CD4-positive, alpha-beta T cell treated with Interleukin-1 beta for 1 hour (primary cell): ENCODE results near the gene SYT13.
A peak's percentile ranks its signal among the peaks of the same experiment; 100 is the strongest.

Experiments
- DNase-seq, 2 donors: peaks; one replicate each; pipeline ENCODE4 v3.0.0-alpha.2; 2020 to 2022

The SYT13 gene

DNA sequence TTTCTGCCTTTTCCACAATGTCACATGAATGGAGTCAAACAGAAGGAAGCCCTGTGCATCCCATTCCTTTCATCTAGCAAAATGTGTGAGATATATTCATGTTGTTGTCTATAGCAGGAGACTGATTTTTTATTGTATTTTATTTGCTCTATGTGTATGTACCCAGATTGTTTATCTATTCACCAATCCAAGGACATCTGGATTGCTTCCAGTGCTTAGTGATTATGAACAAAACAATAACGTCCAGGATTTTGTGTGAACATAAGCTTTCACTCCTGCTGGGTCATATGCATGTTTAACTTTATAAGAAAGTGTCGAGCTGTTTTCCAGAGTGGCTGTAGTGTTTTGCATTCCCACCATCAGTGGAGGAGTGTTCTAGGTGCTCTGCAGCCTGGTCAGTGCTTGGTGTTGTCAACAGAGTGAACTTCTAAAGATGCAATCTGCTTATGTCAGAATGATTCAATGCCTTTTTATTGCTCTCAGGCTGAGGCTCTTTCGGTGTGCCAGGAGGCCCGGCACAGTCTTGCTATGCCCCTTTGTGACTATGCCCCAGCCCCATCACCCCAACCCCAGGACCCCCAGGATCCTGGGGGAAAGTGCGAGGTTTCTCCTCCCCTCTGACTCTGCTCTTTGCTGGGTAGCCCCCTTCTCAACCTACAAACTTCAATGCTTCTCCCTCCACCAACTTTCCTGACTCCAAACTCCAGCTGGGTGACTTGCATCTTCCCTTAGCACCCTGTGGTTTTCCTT, 19.9 kb upstream of the SYT13 start:
- no peak for DNase-seq

DNA sequence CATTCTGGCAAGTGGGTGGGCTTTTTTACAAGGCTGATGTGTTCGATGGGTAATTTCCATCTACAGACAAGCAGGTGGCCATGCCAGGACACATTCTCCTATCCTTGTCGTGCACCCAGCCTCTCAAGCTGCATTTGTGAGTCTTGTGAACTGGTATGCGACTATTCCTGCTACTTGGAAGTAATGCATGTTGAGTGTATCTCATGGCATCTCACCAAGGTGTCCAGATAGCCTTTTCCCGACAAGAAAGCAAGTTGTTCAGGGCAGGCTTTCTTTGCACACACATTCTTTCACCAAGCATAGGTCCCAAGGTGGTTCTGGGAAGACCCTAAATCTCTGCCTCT, 18.8 kb upstream of the SYT13 start:
- DNase-seq: no peak

DNA sequence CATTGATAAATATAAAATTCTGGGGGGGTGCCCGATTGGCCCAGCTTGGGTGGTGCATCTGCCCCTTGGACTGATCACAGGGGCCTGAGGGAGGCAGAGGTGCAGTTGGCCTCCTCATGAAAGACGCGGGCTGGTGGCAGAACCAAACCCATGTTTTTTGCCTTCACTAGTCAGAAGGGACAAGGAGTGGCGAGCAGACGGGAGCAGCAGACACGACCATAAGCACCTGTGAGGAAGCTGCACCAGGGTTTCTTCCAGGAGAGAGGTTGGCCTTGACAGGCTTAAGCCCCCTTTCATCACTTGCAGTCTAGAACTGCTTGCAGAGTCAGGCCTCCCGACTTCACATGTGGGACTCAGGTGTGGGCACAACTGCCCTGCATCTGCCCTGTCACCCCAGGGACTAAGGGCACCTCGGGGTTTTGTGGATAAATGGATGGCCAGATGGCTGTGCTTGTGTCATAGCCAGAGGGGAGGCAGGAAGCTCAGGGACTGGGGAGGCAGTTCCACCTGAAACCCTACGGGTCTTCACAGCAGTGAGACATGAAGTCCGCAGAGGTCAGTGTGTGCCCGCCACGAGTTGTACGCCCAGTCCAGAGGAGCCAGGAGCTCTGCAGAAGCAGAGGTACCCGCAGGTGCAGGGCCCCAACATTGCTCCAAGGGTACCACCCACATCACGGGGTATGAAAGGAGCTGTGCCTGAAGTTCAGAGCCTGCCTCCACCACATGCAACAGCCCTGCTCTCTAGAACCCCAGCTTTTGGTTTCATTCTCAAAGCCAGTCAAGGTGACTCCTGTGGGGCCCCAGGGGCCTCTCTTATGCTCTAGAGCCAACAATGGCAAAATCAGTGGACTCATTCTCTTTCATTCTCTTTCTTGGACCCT, 18.2 kb upstream of the SYT13 start:
- DNase-seq: no peak

DNA sequence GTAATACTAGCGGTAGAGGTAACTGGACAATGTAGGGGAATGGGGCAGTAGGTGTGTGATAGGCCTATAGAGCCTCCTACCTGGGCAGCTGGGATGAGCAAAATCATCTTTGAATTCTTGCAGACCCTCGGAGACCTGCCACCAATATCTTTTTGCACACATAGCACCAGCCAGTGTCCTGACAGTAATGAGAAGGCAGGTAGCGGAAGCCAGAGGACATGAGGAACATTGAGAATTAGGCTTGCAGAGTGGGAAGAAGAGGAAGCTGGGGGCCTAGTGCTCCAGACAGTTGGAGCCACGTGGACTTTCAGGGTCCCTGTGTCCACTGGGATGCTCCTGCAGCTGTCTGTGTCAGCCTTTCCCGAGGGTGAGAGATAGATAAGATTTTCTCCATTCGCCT, 17.2 kb upstream of the SYT13 start:
- no peak for DNase-seq

DNA sequence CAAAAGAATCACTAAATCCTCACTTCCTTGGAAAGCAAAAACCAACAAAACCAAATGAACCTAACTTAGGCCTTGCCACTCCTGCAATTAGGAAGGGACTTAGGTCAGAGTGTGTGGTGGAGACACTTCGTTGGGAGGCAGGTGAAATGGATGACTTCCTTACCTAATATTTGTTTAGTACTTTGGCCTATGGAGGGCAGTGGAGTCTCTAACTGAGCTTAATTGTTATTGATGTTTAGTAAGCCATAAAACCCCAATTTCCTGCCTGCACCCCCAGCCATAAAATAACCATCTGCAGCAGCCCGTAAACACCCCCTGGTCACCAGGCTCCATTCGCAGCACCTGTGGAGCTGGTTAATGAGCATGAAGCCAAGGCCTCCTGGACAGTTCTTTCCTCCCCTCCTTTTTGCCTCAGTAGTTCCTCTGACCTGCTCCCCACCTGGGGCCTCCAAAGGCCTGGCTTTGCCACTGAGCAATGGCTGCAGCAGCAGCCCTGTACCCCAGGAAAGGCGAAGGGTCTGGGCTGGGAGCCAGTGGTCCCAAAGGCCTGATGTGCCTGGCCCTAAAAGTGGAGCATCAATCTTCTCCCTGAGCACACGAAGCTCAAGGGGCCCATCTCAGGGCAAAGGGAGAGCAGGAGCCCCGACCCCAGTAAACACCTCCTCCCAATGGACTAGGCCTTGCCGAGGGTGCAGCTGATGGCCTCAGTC, 15.6 kb upstream of the SYT13 start:
- no peak for DNase-seq

DNA sequence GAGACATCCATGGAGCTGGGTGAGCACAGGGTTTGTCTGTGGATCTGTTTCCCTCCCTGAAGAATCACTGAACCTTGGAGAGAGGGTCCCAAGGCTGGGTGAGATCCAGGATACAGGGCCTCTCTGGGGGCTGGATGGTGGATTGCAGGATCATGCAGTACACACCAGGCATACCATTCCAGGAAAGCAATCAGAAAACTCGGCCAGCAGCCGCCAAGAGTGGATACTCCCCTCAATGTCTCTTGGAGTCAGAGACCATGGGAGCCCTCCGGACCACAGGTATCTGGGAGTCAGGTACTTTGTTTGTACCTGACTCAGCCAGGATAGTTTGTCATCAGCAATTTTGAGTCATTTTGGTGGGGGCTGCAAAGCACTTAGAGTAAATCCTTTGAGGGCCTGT, 14.6 kb upstream of the SYT13 start:
- no peak for DNase-seq

DNA sequence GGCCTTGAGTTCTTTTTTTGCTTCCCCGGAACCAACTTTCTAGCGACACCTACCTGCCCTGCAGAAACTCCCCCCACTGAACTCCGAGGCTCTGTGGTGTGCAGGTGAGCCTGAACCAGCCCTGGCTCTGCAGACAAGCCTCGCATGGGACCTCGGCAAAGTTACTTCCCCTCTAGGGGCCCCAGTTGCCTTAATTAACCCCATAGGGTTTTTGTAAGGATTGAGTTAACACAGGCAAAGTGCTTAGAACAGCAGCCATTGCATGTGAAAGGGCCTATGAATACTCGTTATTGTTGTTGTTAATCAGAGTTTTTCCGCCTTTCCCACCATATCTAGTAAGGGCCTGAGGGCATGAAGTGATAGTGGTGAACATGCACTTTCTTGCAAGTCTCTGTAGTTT, 12.6 kb upstream of the SYT13 start:
- peak in 1 of 2 donors; percentile 19 for DNase-seq

DNA sequence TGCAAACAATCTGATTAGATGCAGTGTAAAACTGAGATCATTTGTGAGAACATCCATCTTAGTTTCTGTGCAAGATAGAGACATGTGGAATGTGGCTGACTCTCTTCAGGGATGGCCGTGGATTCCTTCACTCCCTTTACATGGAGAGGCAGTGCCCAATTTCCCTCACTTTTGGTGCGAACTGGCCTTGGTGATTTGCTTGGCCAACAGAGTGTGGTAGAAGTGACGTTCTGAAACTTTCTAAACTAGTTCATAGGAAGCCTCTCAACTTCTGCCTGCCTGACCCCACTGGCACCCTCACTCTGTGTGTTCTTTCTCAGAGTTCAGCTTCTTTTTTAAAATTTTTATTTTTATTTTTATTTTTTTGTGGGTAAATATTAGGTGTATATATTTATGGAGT, 9.9 kb upstream of the SYT13 start:
- DNase-seq: no peak

DNA sequence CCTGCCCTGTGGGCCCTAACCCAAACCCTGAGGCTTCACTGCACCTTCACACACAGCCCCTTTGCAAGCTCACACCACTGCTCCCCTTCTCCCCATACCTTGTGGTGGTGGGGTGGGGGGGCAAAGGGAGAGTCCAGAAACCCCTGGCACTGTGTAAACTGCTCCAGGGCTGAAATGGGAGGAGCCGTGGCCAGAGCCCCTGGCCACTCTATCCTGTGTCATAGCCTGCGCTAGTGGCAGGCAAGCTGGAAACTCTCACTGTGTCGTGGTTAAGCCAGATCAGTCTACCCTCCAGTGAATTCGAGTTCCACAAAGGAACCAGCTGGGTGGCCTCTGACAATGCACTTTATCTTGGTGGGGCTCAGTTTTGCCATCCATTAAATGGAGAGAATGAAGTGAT, 8.4 kb upstream of the SYT13 start:
- DNase-seq: no peak

DNA sequence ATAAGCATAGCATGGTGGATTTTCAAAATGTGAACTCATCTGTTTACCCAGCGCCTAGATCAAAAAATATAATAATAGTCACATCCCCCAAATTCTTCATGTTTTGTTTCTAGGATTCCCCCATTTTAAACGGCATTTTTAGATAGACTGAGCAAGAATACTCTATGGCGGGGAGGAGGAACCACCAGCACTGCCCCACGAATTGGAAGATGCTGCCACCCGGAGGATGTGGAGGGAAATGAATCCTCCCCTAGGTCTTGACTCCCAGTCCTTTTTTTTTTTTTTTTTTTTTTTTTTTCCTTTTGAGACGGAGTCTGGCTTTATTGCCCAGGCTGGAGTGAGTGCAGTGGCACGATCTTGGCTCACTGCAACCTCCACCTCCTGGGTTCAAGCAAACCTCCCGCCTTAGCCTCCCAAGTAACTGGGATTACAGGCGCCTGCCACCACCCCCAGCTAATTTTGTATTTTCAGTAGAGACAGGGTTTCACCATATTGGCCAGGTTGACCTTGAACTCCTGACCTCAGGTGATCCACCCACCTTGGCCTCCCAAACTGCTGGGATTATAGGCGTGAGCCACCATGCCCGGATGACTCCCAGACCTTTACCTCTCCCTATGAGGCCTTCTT, 7.5 kb upstream of the SYT13 start:
- DNase-seq: peak; percentile 55 to 66

DNA sequence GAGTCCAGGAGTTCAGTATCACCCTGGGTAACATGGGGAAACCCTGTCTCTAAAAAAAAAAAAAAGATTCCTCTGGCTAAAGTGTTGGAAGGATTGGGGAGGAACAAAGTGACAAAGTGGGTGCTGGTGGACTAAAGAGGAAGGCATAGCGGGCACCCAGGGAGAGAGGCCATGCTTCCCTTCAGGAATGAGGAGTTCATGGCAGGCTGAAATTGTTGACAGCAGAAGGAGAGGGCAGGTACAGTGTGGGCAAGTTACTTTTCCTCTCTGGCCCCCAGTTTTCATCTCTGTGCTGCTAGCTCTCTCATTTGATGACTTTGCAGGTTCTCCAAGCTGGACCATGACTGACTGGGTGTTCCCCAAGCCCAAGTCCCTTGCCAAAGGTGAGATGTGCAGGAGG, 4.4 kb upstream of the SYT13 start:
- no peak for DNase-seq

DNA sequence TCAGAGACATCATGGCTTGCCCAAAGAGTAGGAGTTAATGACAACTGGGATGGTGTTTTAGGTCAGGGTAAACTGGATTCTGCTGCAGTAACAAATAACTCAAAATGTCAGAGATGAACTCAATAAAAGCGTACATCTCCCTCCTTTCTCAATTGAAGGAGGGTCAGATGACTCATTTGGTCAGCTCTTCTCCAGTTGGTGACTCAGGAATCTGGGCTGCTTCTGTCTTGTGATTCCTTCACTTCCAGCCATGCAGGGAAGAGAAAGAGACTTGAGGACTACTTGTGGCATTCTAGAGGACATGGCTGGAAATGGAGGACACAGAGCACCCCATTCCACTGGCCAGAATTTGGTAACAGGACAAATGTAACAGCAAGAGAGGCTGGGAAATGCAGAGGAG, 3.2 kb upstream of the SYT13 start:
- DNase-seq: no peak

DNA sequence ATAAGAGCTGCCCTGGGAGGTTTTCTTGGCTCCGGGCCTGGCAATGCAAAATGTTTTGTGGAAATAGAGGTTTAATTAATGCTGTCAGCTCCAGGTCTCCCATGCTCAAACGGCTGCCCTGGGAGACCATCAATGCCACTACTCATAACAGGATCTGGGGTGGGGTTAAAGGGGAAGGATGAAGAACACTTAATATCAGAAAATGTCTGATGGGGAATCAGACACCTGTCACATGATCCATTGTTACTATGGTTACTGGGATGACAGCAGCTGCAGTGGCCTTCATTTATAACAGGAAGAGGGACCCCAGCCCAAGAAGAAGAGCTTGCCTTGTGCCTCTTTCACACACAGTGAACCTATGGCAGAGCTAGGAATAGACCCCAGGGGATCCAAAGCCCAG, 2.2 kb upstream of the SYT13 start:
- DNase-seq: no peak

DNA sequence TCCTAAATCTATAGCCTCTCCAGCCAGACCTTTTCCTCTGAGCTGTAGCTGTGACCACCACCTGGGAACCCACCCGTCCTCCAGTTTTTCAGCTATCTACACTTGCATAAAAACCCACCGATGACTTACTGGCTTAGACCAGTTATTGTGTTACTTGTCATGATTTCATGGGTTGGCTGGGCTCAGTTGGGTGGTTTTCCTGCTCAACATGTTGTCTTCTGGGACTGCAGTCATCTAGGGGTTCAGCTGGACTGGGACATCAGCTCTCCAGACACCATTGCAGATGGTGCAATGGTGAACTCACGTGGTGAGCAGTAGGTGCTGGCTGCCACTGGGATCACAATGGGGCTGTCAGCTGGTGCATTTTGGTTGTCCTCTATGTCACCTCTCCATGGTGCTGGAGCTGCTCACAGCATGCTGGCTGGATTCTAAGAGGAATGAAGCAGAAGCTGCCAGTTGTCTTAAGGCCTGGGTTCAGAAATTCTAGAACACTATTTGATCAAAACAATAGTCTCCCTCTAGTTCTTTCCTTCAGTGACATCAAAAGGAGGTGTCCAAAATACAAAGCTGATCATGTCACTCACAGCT, 1.3 kb upstream of the SYT13 start:
- DNase-seq: no peak

DNA sequence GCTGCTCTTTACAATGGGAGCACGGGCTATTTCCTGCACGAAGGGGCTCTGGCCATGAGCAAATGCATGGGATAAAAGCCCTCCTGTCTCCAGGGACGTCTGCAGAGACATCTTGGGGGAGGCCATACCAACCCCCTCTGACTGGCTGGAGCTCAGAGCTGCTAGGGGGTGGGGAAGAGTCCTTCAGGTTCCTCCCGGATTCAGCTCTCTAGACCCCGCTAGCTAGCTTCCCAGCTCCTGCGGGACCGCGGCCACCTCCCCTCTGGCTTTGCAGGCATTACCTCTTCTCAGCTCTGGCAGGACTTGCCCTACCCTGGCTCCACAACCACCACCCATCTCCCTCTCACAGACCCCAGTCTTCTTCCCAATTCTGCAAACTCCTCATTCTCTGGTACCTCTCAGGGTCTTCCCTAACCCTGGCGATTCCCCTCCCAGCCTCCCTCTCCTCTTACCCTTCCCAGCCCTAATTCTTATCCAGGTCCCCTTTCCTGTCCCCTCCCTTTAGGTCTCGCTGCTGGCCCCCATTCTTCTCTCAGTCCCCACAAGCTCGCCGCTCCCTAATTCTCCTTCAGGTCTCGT, 802 bp downstream of the SYT13 start:
- no peak for DNase-seq

DNA sequence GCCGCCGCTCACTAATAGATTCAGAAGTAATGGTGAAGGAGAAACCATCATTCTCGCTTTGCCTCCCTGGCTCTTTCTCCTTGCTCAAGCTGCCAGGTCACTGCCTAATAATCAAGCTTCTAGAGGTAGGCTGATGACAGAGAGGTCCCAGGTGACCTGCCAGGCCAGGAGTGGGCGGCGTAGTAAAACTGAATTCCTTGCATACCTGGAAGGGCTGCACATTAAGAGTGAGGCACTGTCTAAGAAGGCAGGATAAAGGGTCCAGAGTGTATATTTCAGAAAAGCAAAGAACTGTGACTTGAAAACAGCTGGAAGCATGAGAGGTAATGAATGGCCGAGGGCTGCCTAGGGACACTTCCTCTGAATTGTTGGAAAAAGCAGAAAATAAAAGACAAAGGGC, 4.1 kb downstream of the SYT13 start:
- no peak for DNase-seq

DNA sequence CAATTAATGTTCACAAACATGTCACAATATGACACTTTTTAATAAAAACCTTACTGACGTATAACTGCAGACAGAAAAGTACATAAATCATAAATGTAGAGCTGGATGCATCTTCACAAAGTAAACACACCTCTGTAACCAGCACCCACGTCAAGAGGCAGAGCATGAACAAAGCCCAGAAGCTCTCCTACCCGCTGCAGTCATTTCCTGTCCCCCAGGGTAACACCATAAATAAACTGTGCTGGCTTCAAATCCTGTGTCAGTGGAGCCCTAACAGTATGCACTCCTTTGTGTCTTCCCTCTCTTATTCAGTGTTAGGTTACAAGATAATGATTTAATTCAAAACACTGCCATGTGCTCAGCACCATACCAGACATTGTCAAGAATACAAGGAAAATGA, 5.7 kb downstream of the SYT13 start:
- peak in 1 of 2 donors; percentile 7 for DNase-seq

DNA sequence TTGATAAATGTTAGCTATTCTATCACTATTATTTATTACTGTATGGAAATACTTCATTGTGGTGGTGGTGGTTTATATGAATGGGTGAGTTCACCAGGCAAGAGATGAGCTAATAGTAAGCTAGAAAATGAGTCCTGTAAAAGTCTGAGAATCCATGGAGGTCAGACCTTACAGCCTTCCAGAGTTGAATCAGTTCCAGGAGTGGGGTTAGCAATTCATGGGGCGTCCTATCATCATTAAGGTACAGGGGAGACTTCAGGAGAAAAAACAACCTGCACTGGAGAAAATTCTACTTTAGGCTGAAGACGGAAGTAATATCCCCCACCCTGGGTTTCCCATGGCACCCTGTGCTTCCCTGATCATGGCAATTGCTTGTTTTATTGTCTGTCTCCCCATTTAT, 6.5 kb downstream of the SYT13 start:
- DNase-seq: no peak

DNA sequence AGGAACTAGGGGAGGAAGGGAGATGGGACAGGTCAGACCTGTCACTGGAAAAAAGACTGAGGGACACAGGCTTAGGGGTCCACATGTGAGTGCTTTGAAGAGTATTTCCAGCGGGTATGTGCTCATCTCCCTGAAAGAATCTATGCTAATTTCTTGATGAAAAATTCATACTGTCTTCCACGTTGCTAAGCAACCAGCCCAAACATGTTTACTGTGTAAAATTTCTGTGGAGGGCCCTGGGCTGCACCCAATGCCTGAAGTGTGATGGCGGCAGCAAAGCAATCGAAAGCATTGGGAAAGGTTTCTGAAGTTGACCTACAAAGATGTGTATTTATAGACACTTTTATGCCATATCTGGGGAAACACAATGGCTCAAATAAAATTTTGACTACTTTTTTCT, 7.4 kb downstream of the SYT13 start:
- no peak for DNase-seq

DNA sequence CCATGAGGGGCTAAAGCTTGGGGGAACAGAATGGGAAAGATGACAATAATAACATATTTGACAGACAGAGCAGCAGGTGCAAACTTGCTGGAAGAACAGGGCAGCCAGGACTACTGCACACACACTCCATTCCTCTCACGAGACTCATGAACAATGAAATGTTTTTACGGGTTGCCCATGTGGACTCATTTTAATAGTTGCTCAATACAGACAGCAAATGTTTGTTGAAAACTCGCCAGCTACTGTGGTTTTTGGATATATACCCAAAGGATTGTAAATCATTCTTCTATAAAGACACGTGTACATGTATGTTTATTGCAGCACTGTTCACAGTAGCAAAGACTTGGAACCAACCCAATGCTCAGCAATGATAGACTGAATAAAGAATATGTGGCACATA, 10.3 kb downstream of the SYT13 start:
- no peak for DNase-seq

DNA sequence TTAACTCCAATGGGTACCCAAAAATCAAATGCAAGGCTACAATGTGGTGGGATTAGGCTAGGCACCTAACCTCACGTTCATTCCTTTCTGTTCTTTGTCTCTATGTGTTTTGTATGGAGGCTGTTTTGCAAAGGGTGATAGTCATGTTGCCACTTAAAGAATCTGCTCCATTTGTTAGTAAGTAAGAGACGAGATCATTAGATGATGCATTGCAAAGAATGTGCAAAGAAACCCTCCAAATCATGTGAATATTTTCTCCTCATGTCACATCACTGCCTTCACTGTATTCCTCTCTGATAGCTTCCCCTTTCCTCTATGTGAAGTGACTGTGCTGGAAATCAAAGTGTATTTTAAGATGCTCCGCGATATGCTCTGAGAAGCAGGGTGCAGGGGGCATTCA, 11.9 kb downstream of the SYT13 start:
- no peak for DNase-seq

DNA sequence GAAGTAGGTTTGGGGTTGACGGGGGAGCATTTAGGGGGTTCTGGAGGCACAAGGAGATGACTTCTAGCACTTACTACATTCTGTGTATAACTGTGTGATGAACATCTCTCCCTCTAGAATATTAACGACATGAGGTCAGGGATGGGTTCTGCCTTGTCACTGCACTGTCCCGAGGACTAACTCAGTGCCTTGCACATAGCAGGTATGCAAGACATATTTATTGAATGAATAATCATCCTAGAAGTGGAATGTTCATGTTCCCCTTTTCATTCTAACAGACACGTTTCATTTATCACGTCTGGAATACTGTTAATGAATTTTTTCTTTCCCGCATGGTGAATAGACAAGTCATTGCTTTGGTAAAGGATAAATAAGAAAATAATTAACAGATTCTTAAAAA, 12.6 kb downstream of the SYT13 start:
- no peak for DNase-seq

DNA sequence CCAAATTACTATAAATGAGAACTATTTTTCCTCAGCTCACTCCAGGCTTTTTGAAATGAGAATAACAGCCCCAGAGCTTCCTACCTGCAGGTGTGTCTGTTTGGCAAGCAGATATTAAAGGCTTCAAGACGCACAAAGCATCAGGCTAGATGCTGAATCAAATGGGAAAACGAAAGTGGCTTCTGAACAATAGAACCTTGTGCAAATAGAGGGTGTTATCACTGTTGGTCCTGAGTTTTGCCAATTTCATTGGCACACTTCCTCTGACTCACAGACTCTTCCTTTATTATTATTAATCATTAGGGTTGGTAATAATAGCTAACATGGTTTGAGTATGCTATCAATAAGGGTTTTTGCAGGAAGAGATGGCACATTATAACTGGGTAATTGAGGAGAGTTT, 13.4 kb downstream of the SYT13 start:
- DNase-seq: no peak
